ENCODE measurements around the gene LDB2. TPM values are rescaled to one million over a fixed set of nuclear protein-coding genes. Genes with fewer than 3 reads are reported as not detected.

LDB2 gene
- total RNA-seq, 1 donor from 2014 or later: 69.8 TPM

DNA sequence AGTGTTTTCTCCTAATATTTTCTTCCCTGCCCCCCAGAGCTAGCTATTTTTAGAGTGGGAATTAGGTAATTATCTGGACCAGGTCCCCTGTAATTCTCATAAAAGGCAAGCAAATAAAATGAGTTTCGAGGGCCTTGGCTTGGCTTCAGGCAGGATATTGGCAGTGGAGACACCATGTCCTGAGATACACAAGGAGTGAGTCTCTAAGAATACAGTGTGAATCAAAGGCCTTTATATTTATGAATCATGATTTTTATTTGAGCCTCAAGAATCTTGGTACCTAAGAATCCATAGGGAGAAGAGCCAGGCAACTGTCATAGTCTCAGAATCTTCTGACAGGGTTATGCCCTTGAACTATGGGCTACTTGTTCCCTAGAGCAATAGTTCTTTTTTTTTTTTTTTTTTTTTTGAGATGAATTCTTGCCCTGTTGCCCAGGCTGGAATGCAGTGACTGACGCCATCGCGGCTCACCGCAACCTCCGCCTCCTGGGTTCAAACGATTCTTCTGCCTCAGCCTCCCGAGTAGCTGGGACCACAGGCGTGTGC, 205.4 kb downstream of the LDB2 start:
- no peak for DNase-seq (ENCODE audit: extremely low read depth, low read depth, low spot score)

DNA sequence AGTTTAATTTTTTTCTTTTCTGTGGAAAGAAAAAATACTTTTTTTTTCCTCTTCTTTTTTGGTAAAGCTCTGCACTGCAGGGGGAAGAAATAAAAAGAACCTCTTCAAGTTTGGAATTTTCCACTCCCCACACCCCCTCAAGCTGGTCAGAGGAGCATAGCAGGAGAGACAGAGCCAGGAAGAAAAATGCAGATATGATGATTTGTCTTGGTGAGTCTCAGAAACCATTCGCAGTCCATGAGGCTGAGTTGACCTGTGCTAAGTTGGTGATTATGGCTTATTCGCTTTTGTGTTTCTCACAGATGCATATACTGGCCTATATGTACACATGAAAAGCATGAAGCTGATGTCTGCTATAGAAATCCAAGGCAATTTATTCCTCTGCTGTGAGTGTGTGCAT, 205.9 kb downstream of the LDB2 start:
- no peak for DNase-seq (ENCODE audit: extremely low read depth, low read depth, low spot score)

DNA sequence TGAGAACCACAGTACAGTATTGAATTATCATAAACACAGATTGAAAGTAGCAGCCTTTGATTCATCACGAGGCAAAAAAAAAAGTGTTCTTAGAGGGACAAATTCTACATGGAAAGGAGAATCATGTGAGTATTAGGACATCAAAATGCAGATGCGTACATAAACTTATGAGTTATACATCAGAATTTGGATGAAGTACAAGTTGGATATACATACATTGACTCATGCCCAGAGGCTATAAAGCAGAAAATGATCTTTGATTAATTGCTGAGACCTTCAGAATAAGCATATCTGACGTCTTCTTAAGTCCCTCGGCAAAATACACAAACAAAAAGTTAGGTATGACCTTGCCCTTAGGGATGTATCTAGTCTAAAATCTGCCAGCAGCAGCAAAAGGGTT, 206.4 kb downstream of the LDB2 start:
- DNase-seq (ENCODE audit: extremely low read depth, low read depth, low spot score): no peak

DNA sequence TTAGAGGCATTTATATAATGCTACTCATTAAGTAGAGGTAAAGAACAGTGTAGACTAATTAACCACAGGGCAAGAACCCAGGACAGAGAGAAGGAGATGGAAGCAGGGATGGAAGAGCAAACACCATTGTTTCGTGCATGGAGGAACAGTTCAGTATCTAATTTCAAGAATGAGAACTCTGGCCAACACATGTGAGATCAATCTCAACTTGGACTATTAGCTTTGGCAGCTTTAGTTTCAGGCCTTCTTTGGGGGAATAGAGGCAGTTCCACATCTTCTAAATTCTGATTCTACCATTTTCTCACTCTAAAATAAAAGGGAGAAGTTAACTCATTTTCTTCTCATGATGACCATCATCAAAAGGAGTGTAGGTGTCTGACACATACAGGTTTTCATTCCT, 207.0 kb downstream of the LDB2 start:
- no peak for DNase-seq (ENCODE audit: extremely low read depth, low read depth, low spot score)

DNA sequence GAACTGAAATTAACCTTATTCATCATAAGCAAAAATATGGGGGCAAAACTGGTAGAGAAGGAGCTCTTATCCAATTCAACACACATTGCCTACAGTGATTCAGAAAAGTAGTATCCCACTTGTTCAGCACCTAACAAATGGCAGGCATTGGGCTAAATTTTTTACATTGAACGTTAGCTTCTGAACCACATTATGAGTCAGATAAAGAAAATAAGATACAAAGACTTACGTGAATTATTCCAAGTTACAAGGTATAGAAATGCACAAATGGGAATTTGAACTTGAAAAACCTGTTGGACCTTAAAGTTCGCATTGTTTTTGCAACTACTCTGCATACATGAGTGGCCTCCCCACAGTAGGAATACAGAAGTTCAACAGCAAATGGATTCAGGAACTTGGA, 210.6 kb downstream of the LDB2 start:
- no peak for DNase-seq (ENCODE audit: extremely low read depth, low read depth, low spot score)

DNA sequence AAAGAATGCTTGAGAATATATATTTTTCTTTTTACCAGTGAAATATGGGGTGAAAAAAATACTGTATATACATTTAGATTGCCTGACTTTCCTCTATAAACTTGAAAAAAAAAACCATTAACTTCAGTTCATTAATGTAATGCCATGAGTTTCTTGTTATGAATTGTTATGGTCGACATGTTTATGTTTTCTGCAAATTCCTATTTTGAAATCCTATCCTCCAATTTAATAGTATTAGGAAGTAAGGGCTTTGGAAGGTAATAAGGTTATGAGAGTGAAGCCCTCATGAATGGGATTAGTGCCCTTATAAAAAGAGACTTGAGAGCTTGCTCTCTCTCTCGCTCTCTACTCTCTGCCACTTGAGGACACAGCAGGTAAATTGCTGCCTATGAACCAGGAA, 211.4 kb downstream of the LDB2 start:
- no peak for DNase-seq (ENCODE audit: extremely low read depth, low read depth, low spot score)

DNA sequence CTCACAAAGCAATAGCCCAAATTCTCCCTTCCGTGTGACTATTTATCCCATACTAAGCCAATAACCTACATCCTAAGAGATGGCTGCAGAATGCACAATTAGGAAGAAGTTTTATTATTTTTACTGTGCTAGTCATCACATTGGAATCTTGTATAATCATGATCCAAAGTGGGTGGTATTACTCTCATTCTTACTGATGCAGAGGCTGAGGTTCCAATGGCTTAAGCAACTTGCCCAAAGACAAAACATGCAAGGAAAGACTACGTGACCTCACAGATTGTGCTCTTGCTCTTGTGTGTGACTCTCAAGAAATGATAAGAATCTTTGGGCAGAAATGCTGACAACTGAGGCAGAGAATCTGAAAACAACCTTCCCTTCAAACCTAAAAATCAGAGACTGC, 212.2 kb downstream of the LDB2 start:
- DNase-seq (ENCODE audit: extremely low read depth, low read depth, low spot score): no peak

DNA sequence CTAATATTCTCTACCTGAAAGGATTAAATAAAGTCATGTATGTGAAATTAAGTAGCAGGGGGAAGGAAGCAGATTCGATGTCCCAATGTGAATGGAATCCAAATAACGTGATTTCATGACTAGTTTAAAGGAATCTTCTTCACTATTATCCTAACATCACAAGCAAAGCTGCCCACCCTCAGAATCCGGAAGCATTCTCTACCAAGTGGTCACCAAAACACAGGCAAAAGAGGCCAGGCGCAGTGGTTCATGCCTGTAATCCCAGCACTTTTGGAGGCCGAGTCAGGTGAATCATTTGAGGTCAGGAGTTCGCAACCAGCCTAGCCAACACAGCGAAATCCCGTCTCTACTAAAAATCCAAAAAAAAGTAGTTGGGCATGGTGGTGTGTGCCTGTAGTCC, 212.9 kb downstream of the LDB2 start:
- no peak for DNase-seq (ENCODE audit: extremely low read depth, low read depth, low spot score)

DNA sequence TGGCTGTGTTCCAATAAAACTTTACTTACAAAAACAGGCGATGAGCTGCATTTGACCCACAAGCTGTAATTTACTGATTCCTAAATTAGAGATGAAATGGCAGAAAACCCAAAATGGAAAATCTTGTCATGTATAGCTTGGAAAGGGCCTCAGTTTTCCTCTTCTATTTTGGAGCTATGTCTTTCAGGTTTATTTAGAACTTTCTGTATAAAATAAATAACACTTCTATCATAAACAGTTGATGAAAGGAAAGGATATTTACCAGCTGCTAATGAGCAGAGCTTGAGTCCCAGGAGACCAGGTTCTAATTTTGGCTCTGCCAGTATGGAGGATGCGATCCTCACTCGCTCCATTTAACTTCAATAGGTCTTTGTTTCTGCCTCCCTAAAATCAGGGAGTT, 213.5 kb downstream of the LDB2 start:
- no peak for DNase-seq (ENCODE audit: extremely low read depth, low read depth, low spot score)

DNA sequence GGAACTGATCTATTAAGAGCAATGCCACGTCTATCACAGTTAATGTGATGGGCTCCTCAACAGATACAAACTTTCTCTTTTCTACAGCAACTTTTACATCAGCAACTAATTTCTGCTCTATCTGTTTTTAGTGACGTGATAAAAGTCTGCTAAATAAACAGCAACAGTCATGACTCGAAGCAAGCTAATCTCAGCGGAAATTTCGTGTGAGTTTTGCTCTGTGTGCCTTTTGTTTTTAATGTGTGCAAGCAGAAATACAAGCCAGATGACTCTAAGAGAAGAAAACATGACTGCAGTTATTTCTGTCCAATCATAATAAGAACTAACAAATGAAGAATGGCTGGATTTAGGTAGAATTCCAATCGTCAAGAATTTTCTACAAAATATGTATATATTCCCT, 214.3 kb downstream of the LDB2 start:
- no peak for DNase-seq (ENCODE audit: extremely low read depth, low read depth, low spot score)

DNA sequence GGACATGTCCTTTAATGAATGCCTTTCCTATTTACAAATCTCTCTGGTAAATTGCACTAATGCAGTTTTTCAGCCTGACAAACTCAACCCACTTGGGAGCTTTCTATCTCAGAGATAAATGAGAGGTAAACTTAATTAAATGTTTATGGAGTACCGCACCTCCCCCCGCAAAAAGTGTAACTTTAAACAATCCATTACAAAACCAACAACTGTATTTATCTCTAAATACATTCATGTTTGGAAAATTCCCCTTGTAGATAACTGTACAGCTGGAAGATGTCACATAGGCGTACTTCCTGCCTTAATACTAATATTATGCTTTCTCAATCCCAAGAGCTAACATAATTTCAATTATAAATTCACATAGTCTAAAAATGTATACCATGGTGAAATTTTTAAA, 215.5 kb downstream of the LDB2 start:
- no peak for DNase-seq (ENCODE audit: extremely low read depth, low read depth, low spot score)

DNA sequence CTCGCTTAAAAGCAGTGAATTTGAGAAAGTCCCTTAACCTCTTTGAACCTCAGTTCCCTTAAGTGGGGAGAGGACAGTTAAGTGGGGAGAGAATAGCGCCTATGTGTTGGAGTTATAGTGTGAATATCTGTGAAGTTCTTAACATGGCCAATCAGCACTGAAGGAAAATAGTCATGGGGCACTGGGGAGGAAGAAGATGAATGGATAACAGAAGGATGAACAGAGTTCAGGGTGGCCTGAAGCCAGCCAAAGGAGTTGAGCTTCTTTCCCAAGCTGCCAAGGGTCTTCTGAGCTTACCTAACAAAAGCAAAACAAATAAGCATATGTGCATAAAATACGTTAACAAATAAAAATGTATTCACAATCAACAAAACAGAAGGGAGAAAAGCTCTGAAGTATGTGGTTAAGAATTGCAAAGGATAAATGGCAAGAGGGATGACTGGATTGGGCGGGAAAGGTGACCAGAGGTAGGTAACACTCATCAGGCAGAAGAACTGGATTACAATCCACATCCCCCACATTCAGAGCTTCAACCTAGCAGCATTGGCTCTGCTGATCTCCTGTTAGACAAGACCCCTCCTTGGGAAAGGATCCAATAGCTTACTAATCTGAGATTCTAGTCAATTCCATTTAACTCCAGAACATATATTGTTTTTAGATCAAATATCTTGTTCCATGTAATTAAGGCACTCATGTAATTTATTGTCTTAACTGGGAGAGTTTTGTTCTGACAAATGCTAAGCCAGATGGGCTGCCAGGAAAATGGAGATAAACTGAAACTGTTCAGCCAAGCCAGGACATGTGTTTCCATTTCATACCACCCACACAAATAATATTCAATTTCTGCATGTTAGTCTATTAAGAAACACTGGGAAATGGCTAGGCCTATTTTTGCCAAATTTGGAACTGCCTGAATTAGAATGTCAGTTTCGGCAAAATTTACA, 221.2 kb downstream of the LDB2 start:
- no peak for DNase-seq (ENCODE audit: extremely low read depth, low read depth, low spot score)

DNA sequence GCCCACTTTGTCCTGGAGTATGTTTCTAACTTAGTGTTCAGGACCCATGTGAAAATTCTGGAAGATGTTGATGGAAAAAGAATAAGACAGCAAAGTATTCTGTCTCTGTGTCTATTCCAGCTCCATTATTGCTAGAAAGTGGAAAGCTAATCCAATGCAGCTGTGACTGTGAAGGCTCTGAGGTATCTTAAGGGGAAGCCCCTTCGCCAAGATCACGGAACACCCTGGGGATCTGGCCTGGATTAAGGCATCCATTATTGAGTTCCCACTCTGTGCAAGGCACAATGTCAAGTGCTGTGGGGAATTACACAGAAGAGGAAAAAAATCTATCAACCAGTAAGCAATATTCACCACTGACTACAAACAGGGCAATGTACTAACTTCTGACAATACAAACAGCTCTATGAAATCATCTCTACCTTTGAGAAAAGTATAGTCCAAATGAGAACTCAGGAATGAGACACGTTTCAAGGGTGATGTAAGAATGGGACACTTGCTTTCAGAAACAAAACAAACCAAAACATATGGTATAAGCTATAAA, 222.1 kb downstream of the LDB2 start:
- no peak for DNase-seq (ENCODE audit: extremely low read depth, low read depth, low spot score)

DNA sequence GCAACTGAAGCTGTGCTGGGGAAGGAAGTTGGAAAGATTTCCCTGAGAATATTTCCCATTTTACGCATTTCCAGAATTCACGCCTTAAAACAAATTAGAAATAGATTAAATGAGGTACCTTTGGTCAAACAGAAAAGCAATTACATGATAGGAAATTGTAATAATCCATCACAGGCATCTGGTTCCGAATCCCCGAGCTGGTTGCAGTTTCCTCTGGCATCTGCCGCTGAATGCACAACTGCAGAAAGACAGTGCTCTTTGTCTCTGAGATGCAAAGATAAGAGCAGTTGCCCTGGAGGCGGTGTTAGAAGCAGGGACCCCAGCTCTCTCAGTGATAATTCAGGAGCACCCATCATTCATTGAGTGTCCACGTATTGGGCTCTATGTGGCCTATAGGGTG, 224.4 kb downstream of the LDB2 start:
- DNase-seq (ENCODE audit: extremely low read depth, low read depth, low spot score): no peak

DNA sequence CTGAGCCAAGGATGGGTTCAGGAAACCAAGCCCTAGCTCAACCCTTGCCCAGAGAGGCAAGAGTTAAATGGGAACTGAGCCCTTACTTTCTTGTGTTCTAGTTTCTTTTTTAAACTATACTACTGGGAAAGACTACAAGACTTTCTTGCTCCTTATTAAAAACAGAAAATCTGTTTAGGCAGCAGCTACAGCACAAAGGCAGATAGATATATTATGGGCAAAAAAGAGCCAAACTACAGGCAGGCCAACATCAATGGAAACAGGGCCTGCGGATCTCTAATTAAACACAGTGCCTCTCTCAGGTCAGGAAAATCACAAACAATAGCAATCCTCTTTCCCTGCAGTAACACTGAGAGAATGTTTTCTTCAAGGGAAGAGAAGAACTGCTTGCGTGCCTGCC, 226.0 kb downstream of the LDB2 start:
- DNase-seq (ENCODE audit: extremely low read depth, low read depth, low spot score): no peak

DNA sequence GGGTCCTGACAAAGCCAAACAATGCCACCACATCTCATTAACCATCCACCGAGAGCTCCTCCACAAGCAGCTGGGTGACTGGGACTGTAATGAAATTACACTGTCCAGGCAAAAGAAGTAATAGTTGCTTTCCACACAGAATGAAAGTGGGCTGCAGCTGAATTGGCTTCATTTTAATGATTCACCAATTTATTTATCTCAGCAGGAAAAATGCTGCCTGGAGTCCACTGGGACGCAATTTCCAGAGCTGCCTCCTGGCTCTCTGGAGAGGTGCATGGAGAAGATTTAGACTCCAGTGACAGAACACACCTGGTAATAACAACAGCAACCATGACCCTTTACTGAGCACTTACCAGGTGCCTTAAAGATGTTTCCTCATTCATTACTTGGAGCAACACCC, 226.7 kb downstream of the LDB2 start:
- no peak for DNase-seq (ENCODE audit: extremely low read depth, low read depth, low spot score)

DNA sequence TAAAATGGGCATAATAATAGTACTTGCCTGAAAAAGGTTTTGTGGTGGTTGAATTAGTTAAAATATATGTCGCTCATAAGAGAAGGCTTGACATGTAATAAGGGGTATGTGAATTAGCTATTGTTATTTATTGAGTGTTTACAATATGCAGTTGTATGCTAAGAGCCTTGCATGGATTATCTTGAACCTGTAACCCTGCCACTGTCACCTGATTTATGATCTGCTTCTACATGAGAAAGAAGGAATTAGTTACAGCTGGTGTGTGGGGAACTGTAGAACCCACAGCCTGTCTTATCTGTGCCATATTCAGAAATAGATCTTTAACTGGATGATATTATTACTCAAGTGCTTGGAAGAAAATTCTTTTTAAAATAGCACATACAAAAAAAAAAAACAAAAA, 227.7 kb downstream of the LDB2 start:
- no peak for DNase-seq (ENCODE audit: extremely low read depth, low read depth, low spot score)

DNA sequence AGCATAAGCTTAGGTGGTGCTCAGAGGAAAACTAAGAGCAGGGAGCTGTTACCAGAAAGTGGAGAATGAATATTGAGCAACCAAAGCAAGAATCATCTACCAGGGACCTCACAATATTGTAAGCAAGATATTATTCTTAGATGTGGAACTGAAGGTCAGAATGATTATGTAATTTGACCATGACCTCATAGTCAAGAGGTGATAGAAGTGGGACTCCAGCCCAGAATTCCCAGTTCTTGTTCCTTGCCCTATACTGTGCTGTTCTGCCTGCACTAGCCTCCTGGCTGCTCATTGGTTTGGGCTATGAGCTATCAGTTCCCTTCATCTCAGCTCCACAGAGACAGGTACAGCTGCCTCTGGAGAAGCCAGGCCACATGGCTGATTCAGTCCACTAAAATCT, 229.4 kb downstream of the LDB2 start:
- DNase-seq (ENCODE audit: extremely low read depth, low read depth, low spot score): no peak

DNA sequence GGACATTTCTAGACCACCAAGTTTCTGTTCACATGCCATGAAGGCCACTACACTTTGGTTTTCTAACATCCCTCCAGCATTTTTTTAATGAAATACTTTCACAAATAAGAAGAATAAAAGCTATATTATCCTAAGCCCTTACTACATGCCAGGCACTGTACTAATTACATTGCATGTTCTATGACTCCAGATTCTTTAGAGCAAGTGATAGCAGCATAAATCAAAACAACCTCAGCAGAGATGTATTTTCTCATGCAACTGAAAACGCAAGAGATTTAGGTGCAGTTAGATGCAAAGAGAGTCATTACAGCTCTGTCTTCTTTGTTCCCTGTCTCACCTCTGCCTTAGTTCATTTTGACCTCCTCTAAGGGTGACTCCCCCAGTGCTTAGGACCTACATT, 230.0 kb downstream of the LDB2 start:
- DNase-seq (ENCODE audit: extremely low read depth, low read depth, low spot score): no peak

DNA sequence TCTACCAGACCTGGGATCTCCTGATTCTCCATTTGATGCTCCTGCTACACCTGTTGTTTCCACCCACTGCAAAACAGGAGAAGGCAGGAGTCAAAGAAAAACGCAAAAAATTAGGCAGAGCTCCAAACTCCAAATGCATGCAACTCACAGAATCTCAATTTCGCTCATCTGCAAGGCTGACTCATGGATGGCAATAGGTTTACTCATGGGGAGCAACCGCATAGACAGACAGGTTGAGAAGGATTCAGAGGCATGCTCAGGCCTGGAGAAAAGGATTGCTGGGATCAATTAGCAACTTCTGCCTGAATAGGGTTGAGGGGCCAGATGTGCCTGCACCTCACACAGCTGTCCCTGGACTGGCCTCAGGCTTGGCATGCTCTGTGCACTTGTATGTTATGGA, 231.0 kb downstream of the LDB2 start:
- DNase-seq (ENCODE audit: extremely low read depth, low read depth, low spot score): no peak

DNA sequence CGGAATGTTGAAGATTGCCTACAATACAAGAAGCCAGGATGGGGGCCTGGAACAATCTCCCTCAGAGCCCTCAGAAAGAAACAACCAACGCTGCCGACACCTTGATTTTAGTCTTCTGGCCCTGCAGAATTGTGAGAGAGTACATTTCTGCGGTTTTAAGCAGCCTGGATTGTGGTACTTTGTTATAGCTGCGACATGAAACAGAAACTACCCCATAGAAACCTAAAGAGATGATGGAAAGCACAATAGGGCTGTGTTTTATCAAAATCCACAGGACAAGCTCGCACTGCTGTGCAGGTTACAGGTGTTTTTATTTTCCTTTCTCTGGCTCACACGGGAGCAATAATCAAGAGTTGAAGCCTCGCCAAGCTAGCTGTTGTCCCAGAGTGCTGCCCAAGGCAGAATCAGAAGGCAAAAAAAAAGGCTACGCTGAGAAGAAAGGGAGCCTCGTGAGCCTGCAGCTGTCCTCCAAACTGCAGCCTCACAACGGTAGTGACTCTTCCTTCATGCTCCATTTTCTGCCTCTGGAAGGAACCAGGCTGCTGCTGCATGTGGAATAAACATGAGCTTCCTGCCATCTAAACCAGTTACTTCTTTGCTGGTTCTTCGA, 232.4 kb downstream of the LDB2 start:
- no peak for DNase-seq (ENCODE audit: extremely low read depth, low read depth, low spot score)

DNA sequence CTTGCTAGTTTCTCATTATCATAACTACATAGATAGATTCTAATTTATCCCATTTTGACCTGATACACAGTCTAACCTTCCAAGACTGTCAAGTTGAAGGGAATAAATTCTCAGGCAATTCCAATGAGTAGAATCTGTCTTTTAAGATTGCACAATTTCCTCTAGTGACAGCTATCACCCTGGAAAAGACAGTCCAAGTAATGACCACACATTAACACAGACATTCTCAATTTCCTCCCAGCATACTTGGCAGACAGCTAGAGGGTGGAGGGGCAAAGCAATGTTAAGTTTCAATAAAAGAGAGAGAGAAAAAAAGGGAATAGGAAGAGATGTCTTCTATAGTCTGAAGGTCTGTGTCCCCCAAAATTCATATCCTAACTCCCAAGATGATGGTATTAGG, 234.7 kb downstream of the LDB2 start:
- DNase-seq (ENCODE audit: extremely low read depth, low read depth, low spot score): no peak
